Body of pancreas (tissue), 4 donors: ENCODE measurements around the gene BLVRA. TPM values are rescaled to one million over a fixed set of nuclear protein-coding genes. Genes with fewer than 3 reads are reported as not detected.

ENCODE experiments used
- ATAC-seq: fragments of 150-250 bp; one replicate; pipeline ENCODE4 v1.9.1; 2016
- DNase-seq, 4 donors: peaks; one replicate each; pipeline ENCODE4 v3.0.0-alpha.2; 2019
- H3K27ac ChIP-seq, 4 donors: fragments of 200-600 bp; sonication (generic); 1 replicate in 3 of 4; 2 replicates in 1 of 4; pipeline versions ENCODE4 v1.5.1 to v1.6.1; 2016 to 2019; ENCODE audit warnings: mild to moderate bottlenecking in 1 of 4, mixed read lengths in 1 of 4, moderate library complexity in 1 of 4
- H3K27me3 ChIP-seq, 2 donors: fragments of 200-600 bp; sonication (generic); one replicate each; pipeline ENCODE4 v1.6.0; 2016; ENCODE audit warnings: mild to moderate bottlenecking in 1 of 2
- H3K36me3 ChIP-seq, 2 donors: fragments of 200-600 bp; sonication (generic); replicated peaks in 1 of 2; 2 replicates each; pipeline ENCODE4 v1.5.1; 2016; ENCODE audit warnings: low read depth in 2 of 2; ENCODE audit not compliant: insufficient read depth in 1 of 2
- H3K4me1 ChIP-seq: fragments of 200-600 bp; sonication (generic); one replicate; pipeline ENCODE4 v1.6.0; 2016
- H3K4me3 ChIP-seq, 2 donors: fragments of 200-600 bp; sonication (generic); 1 replicate in 1 of 2; 2 replicates in 1 of 2; pipeline ENCODE4 v1.5.1; 2016 to 2019
- H3K9me3 ChIP-seq, 3 donors: fragments of 200-600 bp; sonication (generic); 1 replicate in 2 of 3; 2 replicates in 1 of 3; pipeline ENCODE4 v1.5.1; 2016
- POLR2A ChIP-seq, 3 donors: fragments of 450-650 bp; IDR thresholded peaks; one replicate each; pipeline ENCODE4 v1.6.1; 2016; ENCODE audit warnings: antibody characterized with exemption in 3 of 3, mild to moderate bottlenecking in 2 of 3
- WGBS, 2 donors: methylation state at CpG; one replicate each; pipeline ENCODE4 v1.1.5; 2017; 5-methylcytosine and 5-hydroxymethylcytosine counted together
- intact Hi-C: fragments of 100-400 bp; cut with DNase I; formaldehyde crosslinking; loops from one replicate; pipeline ENCODE4 v1.15.1; 2023
- total RNA-seq, 2 donors: library from RNA; depleted of rRNA; stranded (reverse); fragments of >200 nt; gene quantifications; one replicate each; pipeline ENCODE4 v1.1.0, GENCODE V29; 2016
- TF ChIP-seq, protein P1 (sequence below), 7 experiments: fragments of 450-650 bp in 4 of 7; fragments of 200-600 bp in 3 of 7; sonication (generic) in 3 of 7; IDR thresholded peaks; one replicate each; pipeline ENCODE4 v1.5.1; 2016 to 2019; ENCODE audit warnings: antibody characterized with exemption in 7 of 7

Gene BLVRA
- total RNA-seq, 2 donors from 2014 or later: 4.6 to 25.2 TPM

GRCh38 chr7:43792471-43793150 is 34.1 kb downstream of the BLVRA start:
- DNase-seq (no peak), ATAC-seq (no peak)
- WGBS, 2 donors: 78 to 83% methylated on average over 6 of the region's 6 CpGs
- TF ChIP-seq POLR2A (IDR thresholded peaks at IDR 0.05): no peak
- TF ChIP-seq, protein P1, sequence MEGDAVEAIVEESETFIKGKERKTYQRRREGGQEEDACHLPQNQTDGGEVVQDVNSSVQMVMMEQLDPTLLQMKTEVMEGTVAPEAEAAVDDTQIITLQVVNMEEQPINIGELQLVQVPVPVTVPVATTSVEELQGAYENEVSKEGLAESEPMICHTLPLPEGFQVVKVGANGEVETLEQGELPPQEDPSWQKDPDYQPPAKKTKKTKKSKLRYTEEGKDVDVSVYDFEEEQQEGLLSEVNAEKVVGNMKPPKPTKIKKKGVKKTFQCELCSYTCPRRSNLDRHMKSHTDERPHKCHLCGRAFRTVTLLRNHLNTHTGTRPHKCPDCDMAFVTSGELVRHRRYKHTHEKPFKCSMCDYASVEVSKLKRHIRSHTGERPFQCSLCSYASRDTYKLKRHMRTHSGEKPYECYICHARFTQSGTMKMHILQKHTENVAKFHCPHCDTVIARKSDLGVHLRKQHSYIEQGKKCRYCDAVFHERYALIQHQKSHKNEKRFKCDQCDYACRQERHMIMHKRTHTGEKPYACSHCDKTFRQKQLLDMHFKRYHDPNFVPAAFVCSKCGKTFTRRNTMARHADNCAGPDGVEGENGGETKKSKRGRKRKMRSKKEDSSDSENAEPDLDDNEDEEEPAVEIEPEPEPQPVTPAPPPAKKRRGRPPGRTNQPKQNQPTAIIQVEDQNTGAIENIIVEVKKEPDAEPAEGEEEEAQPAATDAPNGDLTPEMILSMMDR (IDR thresholded peaks at IDR 0.05): no peak
- intact Hi-C loops: no loop called here
- Histone ChIP-seq H3K4me3 (no peak overlapping the region), H3K36me3 (peaks cover 0 to 4% of the 10 kb centered on the region in 2 donors), H3K4me1 (no peaks in the 10 kb centered on the region), H3K27me3 (no peaks in the 10 kb centered on the region), H3K27ac (no peak overlapping the region), H3K9me3 (no peaks in the 10 kb centered on the region)

- TF ChIP-seq, protein P1 (IDR thresholded peaks at IDR 0.05): no peak
- no peak for TF ChIP-seq POLR2A (IDR thresholded peaks at IDR 0.05)
- Histone ChIP-seq H3K36me3 (peaks cover 0 to 5% of the 10 kb centered on the region in 2 donors), H3K4me1 (no peaks in the 10 kb centered on the region), H3K27me3 (no peaks in the 10 kb centered on the region), H3K27ac (no peak overlapping the region), H3K9me3 (no peaks in the 10 kb centered on the region), H3K4me3 (no peak overlapping the region)
- ATAC-seq: no peak
- WGBS, 2 donors: 81 to 88% methylated on average over 4 of the region's 4 CpGs
- no peak for DNase-seq
- intact Hi-C loops: no loop called here
Measured at GRCh38 chr7:43799605-43800004, 41.1 kb downstream of the BLVRA start.

DNA sequence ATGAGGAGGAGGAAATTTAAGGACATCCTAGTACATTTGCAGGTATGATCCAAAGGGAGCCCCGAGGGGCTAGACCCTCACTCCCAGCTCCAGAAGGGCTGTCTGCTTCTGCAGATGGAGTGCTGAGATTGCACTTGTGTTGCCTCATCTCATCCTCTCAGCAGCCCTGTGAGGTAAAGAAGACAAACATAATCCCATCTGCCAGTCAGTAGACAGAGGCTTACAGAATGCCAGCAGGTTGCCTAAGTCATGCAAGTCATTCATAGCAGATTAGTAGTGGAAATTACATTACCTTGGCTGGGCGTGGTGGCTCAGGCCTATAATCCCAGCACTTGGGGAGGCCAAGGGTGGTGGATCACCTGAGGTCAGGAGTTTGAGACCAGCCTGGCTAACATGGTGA is 45.4 kb downstream of the BLVRA start:
- ATAC-seq: no peak
- Histone ChIP-seq H3K4me1 (no peaks in the 10 kb centered on the region), H3K27ac (no peak overlapping the region), H3K9me3 (no peaks in the 10 kb centered on the region), H3K27me3 (no peaks in the 10 kb centered on the region), H3K4me3 (no peak overlapping the region), H3K36me3 (peaks cover 0 to 15% of the 10 kb centered on the region in 2 donors)
- no peak for TF ChIP-seq POLR2A (IDR thresholded peaks at IDR 0.05)
- TF ChIP-seq, protein P1 (IDR thresholded peaks at IDR 0.05): no peak
- intact Hi-C loops: no loop called here
- 82 to 89% methylated on average over 2 of the region's 2 CpGs for WGBS, 2 donors
- DNase-seq: no peak

GRCh38 chr7:43808410-43808809 is 49.9 kb downstream of the BLVRA start:
- 85 to 93% methylated on average over 11 of the region's 11 CpGs for WGBS, 2 donors
- no peak overlapping the region for H3K27ac ChIP-seq
- intact Hi-C loops: no loop called here
- ATAC-seq (no peak), DNase-seq (no peak)
- no peaks in the 10 kb centered on the region for H3K9me3 ChIP-seq
- H3K4me3 ChIP-seq: no peak overlapping the region
- no peaks in the 10 kb centered on the region for H3K27me3 ChIP-seq
- no peaks in the 10 kb centered on the region for H3K4me1 ChIP-seq
- no peak for TF ChIP-seq POLR2A (IDR thresholded peaks at IDR 0.05)
- TF ChIP-seq, protein P1 (IDR thresholded peaks at IDR 0.05): no peak
- peaks cover 0 to 13% of the 10 kb centered on the region in 2 donors for H3K36me3 ChIP-seq
